Measurements from ENCODE around the gene LRRC28. TPM values are rescaled to one million over a fixed set of nuclear protein-coding genes. Genes with fewer than 3 reads are reported as not detected.
A peak's percentile ranks its signal among the peaks of the same experiment; 100 is the strongest.
"Not testable (repeated sequence)": the region's sequence is repeated elsewhere in the genome, so short reads cannot be mapped to it uniquely, and the experiment has no call there.

The LRRC28 gene
- 10 to 100 TPM; 33.3 to 38.9 (median 37.0) TPM for polyA plus RNA-seq (ENCODE audit: insufficient read length in 4 of 4)

DNA sequence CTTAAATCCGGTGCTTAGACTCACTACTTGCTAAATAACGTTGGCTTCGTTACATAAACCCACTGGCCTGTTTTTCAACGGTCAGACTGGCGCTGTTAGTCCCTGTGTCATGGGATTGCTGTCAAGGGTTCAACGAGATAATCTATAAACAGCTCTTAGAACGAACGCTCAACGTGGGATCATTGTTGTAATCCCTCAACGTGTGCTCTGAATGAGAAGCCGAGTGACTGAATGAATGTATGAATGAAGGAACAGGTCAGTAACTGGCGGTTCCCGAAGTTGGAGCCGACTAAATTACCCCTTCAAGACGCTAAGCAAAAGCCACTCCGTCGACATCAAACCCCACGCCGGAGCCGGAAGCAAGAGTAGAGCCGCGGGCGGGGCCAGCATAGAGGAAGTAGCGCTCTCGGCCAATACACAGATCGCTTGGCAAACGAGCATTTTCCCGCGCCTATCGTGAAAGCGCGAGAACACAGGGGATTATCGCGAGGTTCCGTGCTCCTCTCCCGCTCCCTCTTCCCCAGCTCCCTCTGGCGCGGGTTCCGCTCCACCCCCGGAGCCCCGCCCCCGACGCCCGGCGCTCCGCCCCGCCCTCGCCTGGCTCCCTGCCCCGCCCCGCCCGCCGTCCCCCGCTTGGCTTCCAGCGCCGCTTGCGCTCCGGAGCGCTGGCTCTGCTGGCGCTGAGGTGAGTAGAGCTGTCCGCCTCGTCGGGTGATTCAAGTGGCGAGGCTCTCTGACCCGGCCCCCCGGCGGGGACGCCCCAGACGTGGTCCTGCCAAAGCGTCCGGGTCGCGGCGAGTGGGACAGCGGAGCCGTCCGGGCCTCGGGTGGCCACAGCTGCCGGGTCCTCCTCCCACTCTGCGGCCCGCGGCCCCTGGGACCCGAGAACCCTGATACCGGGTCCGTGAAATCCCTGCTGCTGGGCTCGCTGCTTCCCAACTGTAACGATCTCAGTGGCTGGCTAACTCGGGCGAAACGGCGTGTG, at the start of gene LRRC28:
LRRC28 (plus strand) TSS at position 625 of the 985 bp plus-strand sequence. CDS start 4,477 bp downstream, outside the sequence.
- peak; percentile 92 to 99 (median 98) for DNase-seq (ENCODE audit: low read depth in 4 of 4, low spot score in 2 of 4)

DNA sequence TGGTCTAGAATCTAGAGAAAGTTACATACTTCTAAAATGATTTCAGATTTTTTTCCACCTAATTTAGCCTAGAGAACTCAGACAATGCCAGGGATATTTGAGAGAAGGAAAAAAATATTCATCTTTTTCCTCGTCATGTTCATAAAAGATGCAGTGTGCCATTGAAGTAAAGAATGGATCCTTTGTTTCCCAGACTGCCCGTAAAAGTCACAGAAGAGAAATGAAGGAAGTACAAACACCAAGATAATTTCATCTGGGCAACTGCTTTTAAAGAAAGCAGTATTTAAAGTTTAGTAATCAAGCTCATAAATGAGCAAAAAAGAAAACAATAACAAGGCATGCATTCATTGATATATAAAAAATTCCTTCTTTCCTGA, 49.1 kb upstream of the LRRC28 start:
- DNase-seq (ENCODE audit: low read depth in 4 of 4, low spot score in 2 of 4) = no peak

DNA sequence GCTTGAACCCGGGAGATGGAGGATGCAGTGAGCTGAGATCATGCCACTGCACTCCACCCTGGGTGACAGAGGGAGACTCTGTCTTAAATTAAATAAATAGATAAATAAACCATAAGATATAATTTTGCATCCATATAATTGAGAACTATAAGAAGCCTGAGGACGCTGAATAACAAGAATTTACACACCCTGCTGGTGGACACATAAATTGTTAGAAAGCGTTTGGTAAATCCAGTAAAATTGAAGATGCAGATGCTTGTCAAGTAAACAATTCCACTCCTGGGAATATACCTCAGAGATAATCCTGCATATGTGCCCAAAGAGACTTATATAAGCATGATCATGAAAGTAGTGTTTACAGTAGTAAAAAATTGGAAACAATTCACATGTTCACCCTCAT, 43.6 kb upstream of the LRRC28 start:
- no peak for DNase-seq (ENCODE audit: low read depth in 4 of 4, low spot score in 2 of 4)

GRCh38 chr15:99209326-99209725, 42.0 kb upstream of the LRRC28 start:
- DNase-seq (ENCODE audit: low read depth in 4 of 4, low spot score in 2 of 4) = no peak

DNA sequence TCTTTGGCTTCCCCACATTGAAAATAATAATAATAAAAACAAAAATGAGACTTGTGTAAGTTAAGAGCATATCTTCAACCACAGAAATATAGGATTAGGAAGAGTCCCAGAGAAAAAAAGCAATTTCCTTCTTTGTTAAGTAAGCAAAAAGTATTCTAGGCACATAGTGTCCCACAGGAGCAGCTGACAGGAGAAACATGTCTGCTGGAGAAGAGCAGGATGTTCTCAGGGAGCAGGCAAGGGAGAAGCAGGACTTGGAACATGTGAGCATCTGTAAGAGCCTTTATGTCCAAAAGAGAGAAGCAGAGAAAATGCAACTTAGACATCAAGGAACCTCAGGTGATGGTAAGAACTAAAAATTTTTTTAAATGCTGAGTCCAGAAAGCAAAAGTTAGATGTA, 40.9 kb upstream of the LRRC28 start:
- no peak for DNase-seq (ENCODE audit: low read depth in 4 of 4, low spot score in 2 of 4)

DNA sequence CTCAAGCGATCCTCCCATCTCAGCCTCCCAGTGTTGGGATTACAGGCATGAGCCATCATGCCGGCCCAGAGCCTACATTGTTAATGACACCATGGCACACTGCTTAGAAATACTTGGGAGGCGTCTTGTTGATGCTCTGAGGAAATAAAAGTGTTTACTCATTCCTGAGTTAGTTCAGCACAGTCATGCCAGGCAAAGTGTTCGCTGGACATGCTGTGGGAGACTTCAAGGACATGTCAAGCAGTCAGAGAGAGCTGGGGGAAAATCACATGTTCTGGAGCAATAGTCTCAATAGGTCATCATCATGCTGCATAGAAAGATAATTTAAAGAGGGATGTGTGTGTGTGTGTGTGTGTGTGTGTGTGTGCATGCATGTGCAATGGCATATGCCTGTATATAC, 39.4 kb upstream of the LRRC28 start:
- no peak for DNase-seq (ENCODE audit: low read depth in 4 of 4, low spot score in 2 of 4)

GRCh38 chr15:99212406-99212805, 38.9 kb upstream of the LRRC28 start:
- no peak for DNase-seq (ENCODE audit: low read depth in 4 of 4, low spot score in 2 of 4)

- DNase-seq (ENCODE audit: low read depth in 4 of 4, low spot score in 2 of 4) = peak; percentile 5 to 57 (median 28)
Observed at GRCh38 chr15:99213187-99213811, 38.0 kb upstream of the LRRC28 start.

- no peak for DNase-seq (ENCODE audit: low read depth in 4 of 4, low spot score in 2 of 4)
Observed at GRCh38 chr15:99224372-99225214, 26.7 kb upstream of the LRRC28 start.

DNA sequence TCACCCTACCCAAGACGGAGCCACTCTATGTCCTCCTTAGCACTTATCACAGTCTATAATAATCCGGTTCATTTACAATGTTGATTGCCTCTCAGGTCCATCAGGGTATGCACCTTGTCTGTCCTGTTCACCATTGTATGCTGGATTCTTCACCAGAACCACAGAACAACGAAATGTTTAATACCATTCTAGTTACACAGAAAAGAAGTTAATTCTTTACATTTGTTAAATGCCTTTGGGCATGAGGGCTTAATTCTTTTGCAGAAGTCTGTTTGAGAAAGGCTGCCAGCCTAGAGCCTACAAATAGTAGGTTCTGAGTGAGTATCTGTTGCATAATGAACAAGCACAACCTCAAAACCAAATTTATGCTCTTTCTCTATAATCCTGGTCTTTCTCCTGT, 24.5 kb upstream of the LRRC28 start:
- no peak for DNase-seq (ENCODE audit: low read depth in 4 of 4, low spot score in 2 of 4)

DNA sequence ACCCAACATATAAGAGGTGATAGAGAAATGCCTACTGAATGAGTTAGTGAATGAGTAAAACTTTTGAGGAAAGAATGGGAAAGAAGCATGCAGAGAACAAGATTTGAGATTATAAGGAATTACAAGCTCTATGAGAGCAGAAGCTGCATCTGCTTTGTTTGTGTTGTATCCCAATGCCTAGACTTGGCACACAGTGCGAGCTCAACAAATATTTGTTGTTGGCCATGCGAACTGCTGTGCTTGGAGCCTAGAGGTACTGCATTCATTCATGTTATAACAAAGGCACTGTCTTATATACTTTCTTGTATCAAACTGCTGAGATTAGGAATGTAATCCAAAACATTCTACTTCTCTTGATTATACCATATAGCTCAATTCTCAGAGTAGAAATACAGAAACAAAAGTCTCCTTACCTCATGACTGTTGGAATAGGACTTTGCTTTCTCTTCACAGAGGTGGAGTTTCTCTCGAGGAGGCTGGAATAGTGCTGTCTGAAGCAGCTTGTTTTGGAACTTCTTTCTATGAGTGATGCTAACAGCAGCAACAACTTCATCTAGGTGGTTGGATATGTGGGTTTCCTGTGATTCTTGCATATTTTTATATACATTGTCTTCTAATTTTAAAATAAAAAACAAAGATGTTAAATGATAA, 23.0 kb upstream of the LRRC28 start:
- no peak for DNase-seq (ENCODE audit: low read depth in 4 of 4, low spot score in 2 of 4)

DNA sequence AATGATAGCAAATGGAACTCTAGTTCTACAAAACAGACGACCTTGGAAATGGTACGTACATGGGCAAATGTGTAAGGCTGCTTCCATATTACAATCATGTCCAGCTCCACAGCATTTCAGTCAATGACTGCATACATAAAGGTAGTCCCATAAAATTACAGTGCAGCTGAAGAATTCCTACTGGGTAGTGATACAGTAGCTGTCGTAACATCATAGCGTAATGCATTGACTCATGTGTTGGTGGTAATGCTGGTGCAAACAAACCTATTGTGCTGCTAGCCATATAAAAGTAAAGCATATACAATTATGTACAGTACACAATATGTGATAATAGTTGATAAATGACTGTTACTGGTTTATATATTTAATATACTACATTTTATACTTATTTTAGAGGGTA, 20.4 kb upstream of the LRRC28 start:
- DNase-seq (ENCODE audit: low read depth in 4 of 4, low spot score in 2 of 4) = no peak

DNA sequence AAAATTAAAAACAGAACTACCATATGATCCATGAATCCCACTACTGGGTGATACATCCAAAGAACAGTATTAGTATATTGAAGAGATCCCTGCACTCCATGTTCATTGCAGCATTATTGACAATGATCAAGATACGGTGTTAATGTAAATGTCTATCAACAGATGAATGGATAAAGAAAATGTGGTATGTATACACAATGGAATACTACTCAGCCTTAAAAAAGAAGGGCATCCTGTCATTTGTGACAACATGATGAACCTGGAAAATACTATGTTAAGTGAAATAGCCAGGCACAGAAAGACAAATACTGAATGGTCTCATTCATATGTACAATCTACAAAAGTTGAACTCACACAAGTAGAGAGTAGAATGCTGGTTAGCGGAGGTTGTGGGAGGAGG, 18.5 kb upstream of the LRRC28 start:
- DNase-seq (ENCODE audit: low read depth in 4 of 4, low spot score in 2 of 4) = no peak

DNA sequence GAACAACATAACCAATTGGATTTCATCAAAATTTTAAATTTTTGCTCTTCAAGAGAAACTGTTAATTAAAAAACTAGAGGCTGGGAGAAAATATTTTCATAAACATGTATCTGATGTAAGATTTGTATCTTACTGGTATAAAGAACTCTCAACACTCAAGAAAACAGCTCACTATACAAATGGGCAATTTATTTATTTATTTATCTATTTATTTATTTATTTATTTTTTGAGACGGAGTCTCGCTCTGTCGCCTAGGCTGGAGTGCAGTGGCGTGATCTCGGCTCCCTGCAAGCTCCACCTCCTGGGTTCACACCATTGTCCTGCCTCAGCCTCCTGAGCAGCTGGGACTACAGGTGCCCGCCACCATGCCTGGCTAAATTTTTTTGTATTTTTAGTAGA, 17.1 kb upstream of the LRRC28 start:
- DNase-seq (ENCODE audit: low read depth in 4 of 4, low spot score in 2 of 4) = not testable (repeated sequence)

- DNase-seq (ENCODE audit: low read depth in 4 of 4, low spot score in 2 of 4) = no peak
Observed at GRCh38 chr15:99238849-99239248, 12.4 kb upstream of the LRRC28 start.

DNA sequence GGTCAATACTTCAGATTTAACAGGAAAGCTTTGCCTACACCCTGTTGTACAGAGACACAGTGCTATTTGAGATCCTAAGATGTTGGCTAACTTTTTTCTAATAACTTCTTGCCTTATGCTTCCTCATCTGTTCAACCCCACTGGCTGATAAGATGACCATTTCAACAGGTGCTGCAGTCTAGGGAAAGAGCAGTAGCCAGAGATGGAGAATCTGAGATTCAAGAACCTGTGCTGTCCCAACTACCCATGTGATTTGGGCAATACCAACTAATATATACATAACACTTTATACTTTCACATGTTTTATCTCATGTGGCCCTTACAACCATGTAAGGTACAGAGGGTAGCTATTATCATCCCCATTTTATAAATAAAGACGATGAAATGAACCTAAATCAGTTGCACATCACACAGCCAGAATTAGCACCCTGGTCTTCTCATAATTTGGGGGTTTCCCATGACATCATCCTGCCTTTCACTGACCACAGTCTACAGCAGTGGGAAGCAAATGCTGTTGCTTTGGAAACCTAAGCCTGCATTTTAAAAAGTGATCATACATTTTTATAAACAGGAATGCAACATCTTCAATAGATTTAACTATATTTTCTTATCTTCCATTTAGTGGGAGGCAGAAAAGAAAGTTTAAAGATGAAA, 11.6 kb upstream of the LRRC28 start:
- no peak for DNase-seq (ENCODE audit: low read depth in 4 of 4, low spot score in 2 of 4)

GRCh38 chr15:99241752-99242151, 9.5 kb upstream of the LRRC28 start:
- DNase-seq (ENCODE audit: low read depth in 4 of 4, low spot score in 2 of 4) = no peak

DNA sequence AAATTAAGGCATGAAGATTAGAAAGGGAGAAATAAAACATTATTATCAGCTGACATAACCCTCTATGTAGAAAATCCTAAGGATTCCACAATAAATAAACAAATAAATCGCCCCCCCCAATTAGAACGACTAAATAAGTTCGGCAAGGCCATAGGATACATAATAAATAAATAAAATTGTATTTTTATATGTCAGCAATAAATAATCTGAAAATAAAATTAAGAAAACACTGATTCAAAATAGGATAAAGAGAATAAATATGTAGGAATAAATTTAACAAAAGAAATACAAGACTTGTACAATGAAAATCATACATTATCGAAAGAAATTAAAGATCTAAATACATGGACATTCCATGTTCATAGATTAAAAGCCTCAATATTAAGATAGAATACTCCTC, 7.0 kb upstream of the LRRC28 start:
- DNase-seq (ENCODE audit: low read depth in 4 of 4, low spot score in 2 of 4) = no peak

GRCh38 chr15:99247062-99247461, 4.2 kb upstream of the LRRC28 start:
- DNase-seq (ENCODE audit: low read depth in 4 of 4, low spot score in 2 of 4) = no peak

Data from left renal cortex interstitium (tissue), 4 donors.